ENCODE measurements around the gene SLC6A11.

The SLC6A11 gene

GRCh38 chr3:10968401-10968800, 152.4 kb downstream of the SLC6A11 start:
- no peaks in the 10 kb centered on the region for H3K9me3 ChIP-seq (ENCODE audit: low read length)
- H3K36me3 ChIP-seq (ENCODE audit: insufficient read depth, low read length): no peaks in the 10 kb centered on the region
- no peak overlapping the region for H2AFZ ChIP-seq (ENCODE audit: low read depth, low read length)
- no peak overlapping the region for H3K4me3 ChIP-seq (ENCODE audit: low read length)
- peaks cover 4% of the 10 kb centered on the region for H3K27me3 ChIP-seq (ENCODE audit: insufficient read depth, low read length)
- H3K4me1 ChIP-seq (ENCODE audit: insufficient read depth, low read length): no peaks in the 10 kb centered on the region

DNA sequence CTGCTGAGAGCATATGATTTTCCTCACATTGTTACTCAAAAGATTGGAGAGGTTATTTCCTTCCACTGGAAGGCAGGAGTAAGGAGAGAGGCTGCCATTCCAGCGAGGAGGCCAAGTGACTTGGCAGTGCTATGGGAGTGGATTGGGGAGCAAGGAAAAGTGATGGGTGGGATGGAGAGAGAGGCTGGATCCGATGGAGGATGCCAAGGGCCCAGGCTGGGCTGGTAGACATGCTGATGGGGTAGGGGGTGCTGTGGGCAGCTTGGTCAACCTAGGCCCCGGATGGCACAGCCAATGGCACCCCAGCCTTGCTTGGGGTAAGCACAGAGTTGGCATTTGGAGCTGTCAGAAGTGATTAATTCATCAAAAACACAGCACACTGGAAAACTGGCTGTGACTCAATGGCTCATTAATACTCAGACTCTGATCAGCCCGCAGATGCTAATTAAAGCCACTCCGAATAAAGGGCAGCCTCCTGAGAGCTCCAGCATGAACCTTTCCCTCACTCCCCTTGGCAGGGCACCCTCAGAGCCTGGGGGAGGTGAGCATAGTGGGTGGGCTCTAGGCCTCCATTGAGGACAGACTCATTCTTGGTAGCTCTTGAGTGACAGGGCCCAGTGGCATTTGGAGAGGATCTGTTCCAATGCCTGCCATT, 154.4 kb downstream of the SLC6A11 start:
- H2AFZ ChIP-seq (ENCODE audit: low read depth, low read length): no peak overlapping the region
- H3K4me1 ChIP-seq (ENCODE audit: insufficient read depth, low read length): no peaks in the 10 kb centered on the region
- H3K9me3 ChIP-seq (ENCODE audit: low read length): no peaks in the 10 kb centered on the region
- no peaks in the 10 kb centered on the region for H3K36me3 ChIP-seq (ENCODE audit: insufficient read depth, low read length)
- no peak overlapping the region for H3K4me3 ChIP-seq (ENCODE audit: low read length)
- peaks cover 4% of the 10 kb centered on the region for H3K27me3 ChIP-seq (ENCODE audit: insufficient read depth, low read length)

DNA sequence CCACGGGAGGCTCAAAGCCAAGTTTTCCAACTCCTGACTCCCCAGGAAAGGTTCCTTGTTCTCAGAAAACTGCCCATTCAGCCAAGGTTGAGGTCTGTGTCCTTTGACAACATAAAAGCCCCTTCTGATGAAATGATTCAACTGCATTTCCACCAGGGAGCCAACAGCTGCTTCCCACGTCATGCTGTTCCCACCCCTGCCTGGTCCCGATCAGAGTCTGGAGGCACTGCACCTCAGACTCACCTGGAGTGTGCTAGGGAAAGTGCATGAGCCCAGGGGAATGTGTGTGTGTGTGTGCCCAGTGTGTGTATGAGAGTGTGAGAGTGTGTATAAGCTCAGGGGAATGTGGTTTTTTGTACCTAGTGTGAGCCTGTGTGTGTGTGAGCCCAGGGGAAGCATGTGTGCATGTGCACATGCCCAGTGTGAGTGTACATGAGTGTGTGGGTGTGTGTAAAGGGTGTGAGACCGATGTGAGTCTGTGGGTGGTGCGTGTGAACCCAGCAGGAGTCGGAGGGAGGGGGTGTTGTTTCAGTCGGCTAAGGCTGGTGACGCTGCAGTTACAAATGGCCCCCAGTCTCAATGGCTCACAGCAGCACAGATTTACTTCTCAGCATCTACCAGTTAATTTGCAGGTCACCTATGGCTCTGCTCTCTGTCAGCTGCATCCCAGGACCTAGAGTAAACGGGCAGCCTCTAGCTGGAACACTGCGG, 156.2 kb downstream of the SLC6A11 start:
- Histone ChIP-seq H3K36me3 (ENCODE audit: insufficient read depth, low read length) (no peaks in the 10 kb centered on the region), H3K27me3 (ENCODE audit: insufficient read depth, low read length) (peaks cover 4% of the 10 kb centered on the region), H2AFZ (ENCODE audit: low read depth, low read length) (no peak overlapping the region), H3K4me3 (ENCODE audit: low read length) (no peak overlapping the region), H3K4me1 (ENCODE audit: insufficient read depth, low read length) (no peaks in the 10 kb centered on the region), H3K9me3 (ENCODE audit: low read length) (no peaks in the 10 kb centered on the region)

GRCh38 chr3:10973046-10973595, 157.1 kb downstream of the SLC6A11 start:
- Histone ChIP-seq H3K27me3 (ENCODE audit: insufficient read depth, low read length) (peaks cover 4% of the 10 kb centered on the region), H3K4me3 (ENCODE audit: low read length) (no peak overlapping the region), H3K9me3 (ENCODE audit: low read length) (no peaks in the 10 kb centered on the region), H2AFZ (ENCODE audit: low read depth, low read length) (no peak overlapping the region), H3K36me3 (ENCODE audit: insufficient read depth, low read length) (no peaks in the 10 kb centered on the region), H3K4me1 (ENCODE audit: insufficient read depth, low read length) (no peaks in the 10 kb centered on the region)

DNA sequence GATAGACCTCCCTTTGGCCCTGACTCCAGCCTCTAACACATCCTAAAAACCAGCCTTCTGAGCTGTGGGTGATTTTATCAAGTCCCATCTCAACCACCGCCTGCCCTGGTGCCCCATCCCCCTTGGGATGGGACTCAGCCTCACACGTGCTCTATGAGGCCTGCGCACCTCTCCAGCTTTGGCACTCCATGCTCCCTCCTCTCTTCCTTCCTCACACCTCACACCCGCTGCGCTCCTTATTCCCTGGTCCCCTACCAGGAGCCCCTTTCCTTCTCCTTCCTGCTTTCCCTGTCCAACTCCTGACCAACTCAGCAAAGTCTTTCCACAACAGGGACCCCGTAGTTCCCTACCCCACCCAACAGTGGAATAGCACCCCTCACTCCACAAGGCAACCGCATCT, 158.1 kb downstream of the SLC6A11 start:
- Histone ChIP-seq H3K36me3 (ENCODE audit: insufficient read depth, low read length) (no peaks in the 10 kb centered on the region), H3K4me3 (ENCODE audit: low read length) (no peak overlapping the region), H2AFZ (ENCODE audit: low read depth, low read length) (no peak overlapping the region), H3K9me3 (ENCODE audit: low read length) (no peaks in the 10 kb centered on the region), H3K27me3 (ENCODE audit: insufficient read depth, low read length) (peaks cover 4% of the 10 kb centered on the region), H3K4me1 (ENCODE audit: insufficient read depth, low read length) (no peaks in the 10 kb centered on the region)

GRCh38 chr3:10974746-10975375, 158.8 kb downstream of the SLC6A11 start:
- no peaks in the 10 kb centered on the region for H3K9me3 ChIP-seq (ENCODE audit: low read length)
- H3K4me1 ChIP-seq (ENCODE audit: insufficient read depth, low read length): no peaks in the 10 kb centered on the region
- H2AFZ ChIP-seq (ENCODE audit: low read depth, low read length): no peak overlapping the region
- H3K4me3 ChIP-seq (ENCODE audit: low read length): no peak overlapping the region
- H3K36me3 ChIP-seq (ENCODE audit: insufficient read depth, low read length): no peaks in the 10 kb centered on the region
- peaks cover 4% of the 10 kb centered on the region for H3K27me3 ChIP-seq (ENCODE audit: insufficient read depth, low read length)

GRCh38 chr3:10975695-10976234, 159.7 kb downstream of the SLC6A11 start:
- H3K4me1 ChIP-seq (ENCODE audit: insufficient read depth, low read length): no peaks in the 10 kb centered on the region
- no peaks in the 10 kb centered on the region for H3K9me3 ChIP-seq (ENCODE audit: low read length)
- no peak overlapping the region for H2AFZ ChIP-seq (ENCODE audit: low read depth, low read length)
- no peaks in the 10 kb centered on the region for H3K36me3 ChIP-seq (ENCODE audit: insufficient read depth, low read length)
- no peak overlapping the region for H3K4me3 ChIP-seq (ENCODE audit: low read length)
- peaks cover 4% of the 10 kb centered on the region for H3K27me3 ChIP-seq (ENCODE audit: insufficient read depth, low read length)

- Histone ChIP-seq H3K4me1 (ENCODE audit: insufficient read depth, low read length) (no peaks in the 10 kb centered on the region), H3K27me3 (ENCODE audit: insufficient read depth, low read length) (peaks cover 4% of the 10 kb centered on the region), H3K36me3 (ENCODE audit: insufficient read depth, low read length) (no peaks in the 10 kb centered on the region), H3K4me3 (ENCODE audit: low read length) (no peak overlapping the region), H2AFZ (ENCODE audit: low read depth, low read length) (no peak overlapping the region), H3K9me3 (ENCODE audit: low read length) (no peaks in the 10 kb centered on the region)
Observed at GRCh38 chr3:10976770-10977169, 160.7 kb downstream of the SLC6A11 start.

GRCh38 chr3:10977892-10978510, 162.0 kb downstream of the SLC6A11 start:
- H3K4me1 ChIP-seq (ENCODE audit: insufficient read depth, low read length): no peaks in the 10 kb centered on the region
- H2AFZ ChIP-seq (ENCODE audit: low read depth, low read length): no peak overlapping the region
- H3K4me3 ChIP-seq (ENCODE audit: low read length): no peak overlapping the region
- H3K36me3 ChIP-seq (ENCODE audit: insufficient read depth, low read length): no peaks in the 10 kb centered on the region
- no peaks in the 10 kb centered on the region for H3K9me3 ChIP-seq (ENCODE audit: low read length)
- no peaks in the 10 kb centered on the region for H3K27me3 ChIP-seq (ENCODE audit: insufficient read depth, low read length)

GRCh38 chr3:10978956-10979355, 162.9 kb downstream of the SLC6A11 start:
- H2AFZ ChIP-seq (ENCODE audit: low read depth, low read length): no peak overlapping the region
- H3K4me1 ChIP-seq (ENCODE audit: insufficient read depth, low read length): no peaks in the 10 kb centered on the region
- no peak overlapping the region for H3K4me3 ChIP-seq (ENCODE audit: low read length)
- H3K27me3 ChIP-seq (ENCODE audit: insufficient read depth, low read length): no peaks in the 10 kb centered on the region
- no peaks in the 10 kb centered on the region for H3K9me3 ChIP-seq (ENCODE audit: low read length)
- H3K36me3 ChIP-seq (ENCODE audit: insufficient read depth, low read length): no peaks in the 10 kb centered on the region

GRCh38 chr3:10980312-10980711, 164.3 kb downstream of the SLC6A11 start:
- H3K27me3 ChIP-seq (ENCODE audit: insufficient read depth, low read length): no peaks in the 10 kb centered on the region
- no peak overlapping the region for H3K4me3 ChIP-seq (ENCODE audit: low read length)
- H3K4me1 ChIP-seq (ENCODE audit: insufficient read depth, low read length): no peaks in the 10 kb centered on the region
- no peaks in the 10 kb centered on the region for H3K9me3 ChIP-seq (ENCODE audit: low read length)
- no peak overlapping the region for H2AFZ ChIP-seq (ENCODE audit: low read depth, low read length)
- no peaks in the 10 kb centered on the region for H3K36me3 ChIP-seq (ENCODE audit: insufficient read depth, low read length)

- Histone ChIP-seq H3K4me3 (ENCODE audit: low read length) (no peak overlapping the region), H3K9me3 (ENCODE audit: low read length) (no peaks in the 10 kb centered on the region), H2AFZ (ENCODE audit: low read depth, low read length) (no peak overlapping the region), H3K4me1 (ENCODE audit: insufficient read depth, low read length) (no peaks in the 10 kb centered on the region), H3K27me3 (ENCODE audit: insufficient read depth, low read length) (no peaks in the 10 kb centered on the region), H3K36me3 (ENCODE audit: insufficient read depth, low read length) (no peaks in the 10 kb centered on the region)
Observed at GRCh38 chr3:10981031-10981430, 165.0 kb downstream of the SLC6A11 start.

GRCh38 chr3:10981961-10982360, 165.9 kb downstream of the SLC6A11 start:
- H3K27me3 ChIP-seq (ENCODE audit: insufficient read depth, low read length): no peaks in the 10 kb centered on the region
- H3K4me1 ChIP-seq (ENCODE audit: insufficient read depth, low read length): no peaks in the 10 kb centered on the region
- no peaks in the 10 kb centered on the region for H3K9me3 ChIP-seq (ENCODE audit: low read length)
- H2AFZ ChIP-seq (ENCODE audit: low read depth, low read length): no peak overlapping the region
- H3K4me3 ChIP-seq (ENCODE audit: low read length): no peak overlapping the region
- H3K36me3 ChIP-seq (ENCODE audit: insufficient read depth, low read length): no peaks in the 10 kb centered on the region
